ENCODE measurements around the gene CCDC157.
A peak's percentile ranks its signal among the peaks of the same experiment; 100 is the strongest.

Gene CCDC157

GRCh38 chr22:30357650-30358215, 926 bp downstream of the CCDC157 start:
- DNase-seq = no peak

DNA sequence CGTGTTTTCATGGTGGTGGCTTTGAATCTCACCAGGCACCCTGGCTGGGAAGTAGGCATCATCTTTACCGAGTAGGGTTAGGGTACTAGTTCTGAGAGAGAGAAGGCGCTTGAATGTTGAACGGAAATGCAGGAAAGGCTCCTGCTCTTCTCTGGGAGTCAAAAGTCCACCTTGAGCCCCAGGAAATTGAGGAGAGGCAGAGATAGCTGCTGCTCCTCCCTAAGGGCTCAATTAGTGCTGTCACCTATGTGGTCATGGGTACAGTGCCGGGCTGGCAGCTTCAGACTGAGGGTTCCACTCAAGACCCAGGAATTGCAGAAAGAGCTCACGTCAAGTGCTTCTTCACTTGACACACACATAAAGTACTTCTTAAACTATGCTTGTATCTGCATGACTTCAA, 1.7 kb downstream of the CCDC157 start:
- DNase-seq = no peak

DNA sequence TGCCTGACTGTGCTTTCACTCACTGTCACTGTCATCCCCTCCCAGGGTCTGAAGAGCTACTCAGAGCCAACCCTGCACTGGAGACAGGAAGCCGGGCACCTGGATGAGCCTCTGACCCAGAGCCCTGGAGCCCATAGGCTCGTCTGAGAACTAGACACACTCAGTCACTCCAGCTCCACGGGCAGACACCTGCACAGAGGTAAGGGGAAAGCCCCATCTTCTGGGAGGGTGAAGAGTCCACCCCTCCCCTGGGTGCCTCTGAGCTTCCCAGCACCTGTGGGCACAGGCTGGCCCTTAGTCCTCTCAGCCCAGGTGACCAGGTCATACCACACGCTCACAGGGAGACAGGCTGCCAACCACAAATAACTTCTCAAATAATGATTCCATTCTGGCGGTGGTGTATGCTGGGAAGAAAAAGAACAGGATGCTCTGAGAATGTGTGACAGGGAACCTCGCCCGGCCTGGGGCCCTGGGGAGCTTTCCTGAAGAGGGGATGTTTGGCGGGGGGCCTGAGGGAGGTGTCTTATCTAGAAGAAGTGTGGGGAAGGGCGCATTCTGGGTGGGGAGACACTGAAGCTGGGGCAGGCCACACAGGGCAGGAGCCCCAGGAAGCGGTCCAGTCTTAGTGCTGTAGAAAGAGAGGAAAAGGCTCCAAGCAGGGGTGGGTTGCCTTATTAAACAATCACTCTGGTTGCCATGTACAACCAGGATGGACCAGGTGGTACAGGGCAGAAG, 5.3 kb downstream of the CCDC157 start:
- DNase-seq = no peak

GRCh38 chr22:30362651-30363281, 6.0 kb downstream of the CCDC157 start:
- no peak for DNase-seq

DNA sequence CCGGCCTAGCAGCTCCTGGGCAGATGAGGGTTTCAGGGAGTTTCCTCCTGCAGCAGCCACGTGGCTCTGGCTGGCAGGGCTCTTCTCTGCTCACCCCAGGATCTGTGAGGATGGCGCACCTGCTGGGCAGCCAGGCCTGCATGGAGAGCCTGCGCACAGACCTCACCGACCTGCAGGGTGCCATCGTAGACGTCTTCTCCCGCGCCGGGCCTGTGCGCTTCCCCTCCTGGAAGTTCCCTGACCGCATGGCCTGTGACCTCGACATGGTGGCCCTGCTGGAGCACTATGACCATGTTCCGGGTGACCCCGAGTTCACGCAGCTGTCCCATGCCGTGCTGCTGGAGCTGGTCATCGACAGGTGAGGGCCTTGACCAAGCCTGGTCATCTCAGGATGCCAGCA, 9.1 kb downstream of the CCDC157 start:
- DNase-seq = no peak

- no peak for DNase-seq
Observed at GRCh38 chr22:30368420-30368819, 11.6 kb downstream of the CCDC157 start.

DNA sequence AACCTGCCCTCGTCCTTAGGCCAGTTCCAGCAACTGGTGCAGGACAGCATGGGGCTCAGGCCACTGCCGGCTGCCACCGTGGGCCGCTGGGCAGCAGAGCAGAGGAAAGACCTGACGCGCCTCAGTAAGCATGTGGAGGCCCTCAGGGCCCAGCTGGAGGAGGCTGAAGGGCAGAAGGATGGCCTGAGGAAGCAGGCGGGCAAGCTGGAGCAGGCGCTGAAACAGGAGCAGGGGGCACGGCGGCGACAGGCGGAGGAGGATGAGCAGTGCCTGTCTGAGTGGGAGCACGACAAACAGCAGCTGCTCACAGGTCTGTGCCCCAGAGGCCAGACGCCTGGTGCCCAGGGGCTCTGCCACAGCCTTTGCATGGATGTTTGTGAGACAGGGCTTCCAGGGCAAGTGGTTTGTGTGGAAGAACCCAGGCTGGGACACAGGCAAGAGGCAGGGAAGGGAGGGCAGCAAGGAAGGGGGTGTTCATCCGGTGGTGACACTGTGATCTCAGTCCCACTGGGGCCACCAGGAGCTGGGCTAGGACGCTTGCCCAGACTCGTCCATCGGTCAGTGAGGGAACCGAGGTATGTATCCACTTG, 13.9 kb downstream of the CCDC157 start:
- DNase-seq = no peak

DNA sequence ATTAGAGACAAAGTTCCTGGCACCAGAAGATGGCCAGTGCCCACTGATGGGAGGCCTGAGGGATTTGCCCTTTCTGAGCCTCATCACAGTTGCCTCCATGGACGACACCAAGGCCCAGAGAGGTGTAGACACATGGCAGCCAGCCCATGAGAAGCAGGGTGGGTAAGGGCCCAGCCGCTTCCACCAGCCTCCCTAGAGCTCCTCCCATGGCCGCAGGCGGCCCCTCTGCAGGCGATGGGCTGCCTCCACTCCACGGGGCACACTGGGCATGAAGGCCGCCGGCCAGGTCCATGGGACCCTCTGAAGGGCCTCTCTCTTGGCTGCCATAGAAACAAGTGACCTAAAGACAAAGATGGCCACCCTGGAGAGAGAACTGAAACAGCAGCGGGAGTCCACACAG, 14.5 kb downstream of the CCDC157 start:
- no peak for DNase-seq

DNA sequence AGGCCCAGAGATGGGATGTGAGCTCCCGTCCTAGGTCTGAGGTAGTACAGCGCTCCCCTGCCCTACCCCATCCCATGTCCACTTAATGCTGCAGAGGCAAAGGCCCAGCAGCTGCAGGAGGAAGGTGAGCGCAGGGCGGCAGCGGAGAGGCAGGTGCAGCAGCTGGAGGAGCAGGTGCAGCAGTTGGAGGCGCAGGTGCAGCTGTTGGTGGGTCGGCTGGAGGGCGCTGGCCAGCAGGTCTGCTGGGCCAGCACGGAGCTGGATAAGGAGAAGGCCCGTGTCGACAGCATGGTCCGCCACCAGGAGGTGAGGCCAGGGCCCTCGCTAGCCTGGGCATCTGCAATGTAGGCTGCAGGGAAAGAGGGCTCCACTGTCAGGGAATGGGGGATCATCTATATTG, 15.2 kb downstream of the CCDC157 start:
- no peak for DNase-seq

GRCh38 chr22:30372915-30373314, 16.1 kb downstream of the CCDC157 start:
- DNase-seq = no peak

DNA sequence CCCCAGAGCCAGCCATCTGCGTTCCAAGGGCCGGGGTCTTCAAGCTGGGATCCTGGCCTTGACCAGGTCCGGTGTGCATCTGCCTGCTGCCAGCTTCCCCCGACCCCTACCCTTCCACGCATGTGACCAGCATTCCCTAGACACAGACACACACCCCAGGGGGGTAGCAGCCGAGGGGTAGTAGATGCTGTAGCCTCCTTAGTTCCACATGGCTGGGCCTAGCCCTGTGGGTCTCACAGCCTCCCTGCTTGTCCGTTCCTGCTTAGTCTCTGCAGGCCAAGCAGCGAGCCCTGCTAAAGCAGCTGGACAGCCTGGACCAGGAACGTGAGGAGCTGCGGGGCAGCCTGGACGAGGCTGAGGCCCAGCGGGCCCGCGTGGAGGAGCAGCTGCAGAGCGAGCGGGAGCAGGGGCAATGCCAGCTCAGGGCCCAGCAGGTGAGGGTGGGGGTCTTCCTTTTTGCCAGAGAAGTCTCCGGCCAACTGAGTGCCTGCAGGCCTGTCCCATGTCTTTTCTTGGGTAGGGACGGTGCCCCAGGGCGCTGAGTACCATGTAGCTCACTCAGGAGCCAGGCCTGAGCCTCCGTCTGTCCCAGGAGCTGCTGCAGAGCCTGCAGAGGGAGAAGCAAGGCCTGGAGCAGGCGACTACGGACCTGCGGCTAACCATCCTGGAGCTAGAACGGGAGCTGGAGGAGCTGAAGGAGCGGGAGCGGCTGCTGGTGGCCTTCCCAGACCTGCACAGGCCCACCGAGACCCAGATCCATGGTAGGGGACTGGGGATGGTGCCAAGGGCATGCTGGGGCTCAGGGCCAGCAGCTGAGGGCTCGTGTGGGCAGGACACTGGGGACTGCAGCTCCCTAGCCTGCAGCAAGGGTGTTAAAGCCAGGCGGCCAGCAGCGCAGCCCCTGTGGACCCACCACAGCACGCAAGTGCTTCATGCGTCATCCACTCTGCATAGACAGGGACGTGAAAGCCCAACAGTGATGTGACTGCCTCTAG, 16.8 kb downstream of the CCDC157 start:
- DNase-seq = no peak

- DNase-seq = no peak
Observed at GRCh38 chr22:30375312-30375849, 18.6 kb downstream of the CCDC157 start.

DNA sequence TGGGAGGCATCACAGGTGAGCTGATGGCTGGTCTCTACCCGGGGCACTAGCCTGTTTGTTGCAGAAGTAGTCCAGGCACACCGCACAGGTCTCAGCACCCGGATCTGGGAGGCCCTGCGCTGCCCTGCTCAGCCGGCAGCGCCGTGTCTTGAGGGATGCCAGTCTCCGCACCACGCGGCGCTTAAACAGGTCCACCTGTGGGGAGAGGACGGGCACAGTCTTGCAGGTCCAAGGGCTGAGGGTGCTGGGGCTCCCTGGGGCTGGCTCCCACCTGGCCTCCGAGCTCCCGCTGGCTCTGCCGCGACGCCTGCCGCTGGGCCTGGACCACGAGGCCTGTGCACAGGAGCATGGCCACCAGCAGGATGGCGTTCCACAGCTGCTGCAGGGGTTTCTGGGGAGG, 23.2 kb downstream of the CCDC157 start:
- DNase-seq = no peak

GRCh38 chr22:30381264-30381663, 24.5 kb downstream of the CCDC157 start:
- no peak for DNase-seq

DNA sequence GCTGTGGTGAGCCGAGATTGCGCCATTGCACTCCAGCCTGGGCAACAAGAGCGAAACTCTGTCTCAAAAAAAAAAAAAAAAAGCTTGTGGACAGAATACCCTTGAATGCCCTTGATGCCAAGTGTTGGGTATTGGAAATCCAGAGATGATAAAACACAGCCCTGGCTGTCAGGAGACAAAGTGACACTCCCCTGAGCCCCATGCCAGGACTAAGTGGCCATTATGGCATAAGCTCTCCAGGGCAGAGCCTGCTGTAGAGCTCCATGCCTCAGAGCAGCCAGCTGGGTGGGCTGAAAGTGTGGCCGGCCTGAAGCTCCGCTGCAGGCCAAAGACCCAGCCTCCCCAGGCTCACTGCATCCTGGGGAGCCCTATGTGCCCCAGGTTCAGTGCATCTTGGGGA, 25.5 kb downstream of the CCDC157 start:
- no peak for DNase-seq

DNA sequence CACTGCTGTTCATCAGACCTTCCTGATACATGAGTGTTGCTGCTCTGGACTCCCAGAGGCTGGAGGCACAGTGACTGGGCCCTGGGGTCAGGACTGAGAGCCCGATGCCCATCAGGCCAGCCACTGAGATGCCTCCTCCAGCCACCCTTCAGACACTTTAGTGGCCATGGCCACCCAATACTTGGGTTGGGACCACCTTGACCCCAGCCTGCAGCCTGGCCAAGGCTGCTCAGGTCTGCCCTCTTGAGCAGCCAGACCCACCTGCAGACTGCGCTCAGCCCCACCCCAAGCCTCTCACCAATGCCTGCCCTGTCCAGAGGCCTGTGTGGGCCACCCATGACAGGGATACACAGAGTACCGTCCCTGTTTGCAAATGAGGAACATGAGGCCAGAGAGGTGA, 26.3 kb downstream of the CCDC157 start:
- no peak for DNase-seq

GRCh38 chr22:30385942-30386341, 29.1 kb downstream of the CCDC157 start:
- DNase-seq = no peak

DNA sequence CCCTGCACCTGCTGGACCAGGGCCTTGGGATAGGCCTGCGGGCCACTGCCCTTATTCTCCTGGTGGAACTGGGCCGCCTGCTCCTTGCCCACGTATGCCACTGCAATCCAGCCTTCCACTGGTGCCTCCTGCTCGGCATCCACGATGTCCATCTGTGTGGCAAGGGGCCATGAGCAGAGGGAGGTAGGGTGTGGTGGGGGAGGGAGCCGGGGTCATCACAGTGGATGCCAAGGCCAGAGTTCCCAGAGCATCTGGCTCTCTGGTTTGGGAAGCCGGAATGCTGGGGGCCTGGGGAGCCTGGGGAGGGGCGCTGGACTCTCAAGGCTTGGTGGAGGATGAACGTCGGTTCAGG, 29.8 kb downstream of the CCDC157 start:
- no peak for DNase-seq

DNA sequence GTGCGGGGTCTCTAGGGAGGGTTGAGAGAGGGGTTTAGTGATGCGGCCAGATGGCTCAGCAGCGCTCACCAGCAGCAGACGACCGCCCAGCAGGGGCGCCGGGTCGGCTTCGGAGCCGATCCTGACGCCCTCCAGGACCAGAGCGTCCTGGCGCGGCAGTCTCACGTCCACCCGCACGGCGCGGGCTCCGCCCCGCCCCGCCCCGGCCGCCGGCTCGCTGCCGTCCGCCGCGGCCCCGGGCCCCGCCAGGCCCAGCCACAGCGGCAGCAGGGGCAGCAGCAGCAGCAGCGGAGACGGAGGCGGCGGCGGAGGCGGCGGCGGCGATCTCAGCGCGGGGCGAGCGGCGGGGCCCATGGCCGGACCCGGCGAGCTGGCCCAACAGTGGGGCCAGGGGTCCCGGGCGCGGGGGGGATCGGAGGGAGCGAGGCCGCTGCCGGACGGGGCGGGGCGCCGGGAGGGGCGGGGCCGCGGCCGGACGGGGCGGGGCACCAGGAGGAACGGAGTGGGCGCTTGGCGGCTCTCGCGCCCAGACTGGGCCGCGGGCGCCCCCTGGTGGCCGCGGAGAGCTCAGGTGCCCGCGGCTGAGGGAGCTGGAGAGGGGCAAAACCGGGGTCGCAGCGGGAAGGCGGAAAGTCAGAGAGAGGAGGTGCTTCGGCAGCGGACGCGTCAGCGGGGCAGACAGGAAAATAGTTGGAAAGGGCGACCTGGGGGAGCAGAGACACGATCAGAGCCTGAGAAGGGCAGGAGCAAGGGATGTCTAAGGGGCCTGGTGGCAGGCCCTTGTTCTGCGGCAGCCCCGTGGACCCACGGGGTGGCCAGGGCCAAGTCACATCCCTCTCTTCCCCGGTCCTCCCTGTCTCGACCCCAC, 30.4 kb downstream of the CCDC157 start, which contains the start of gene RNF215:
Gene RNF215, minus strand, starts transcription at position 452 of the 868 bp plus-strand sequence. Its CDS starts 98 bp downstream, at position 354.
- DNase-seq = peak; percentile 16

DNA sequence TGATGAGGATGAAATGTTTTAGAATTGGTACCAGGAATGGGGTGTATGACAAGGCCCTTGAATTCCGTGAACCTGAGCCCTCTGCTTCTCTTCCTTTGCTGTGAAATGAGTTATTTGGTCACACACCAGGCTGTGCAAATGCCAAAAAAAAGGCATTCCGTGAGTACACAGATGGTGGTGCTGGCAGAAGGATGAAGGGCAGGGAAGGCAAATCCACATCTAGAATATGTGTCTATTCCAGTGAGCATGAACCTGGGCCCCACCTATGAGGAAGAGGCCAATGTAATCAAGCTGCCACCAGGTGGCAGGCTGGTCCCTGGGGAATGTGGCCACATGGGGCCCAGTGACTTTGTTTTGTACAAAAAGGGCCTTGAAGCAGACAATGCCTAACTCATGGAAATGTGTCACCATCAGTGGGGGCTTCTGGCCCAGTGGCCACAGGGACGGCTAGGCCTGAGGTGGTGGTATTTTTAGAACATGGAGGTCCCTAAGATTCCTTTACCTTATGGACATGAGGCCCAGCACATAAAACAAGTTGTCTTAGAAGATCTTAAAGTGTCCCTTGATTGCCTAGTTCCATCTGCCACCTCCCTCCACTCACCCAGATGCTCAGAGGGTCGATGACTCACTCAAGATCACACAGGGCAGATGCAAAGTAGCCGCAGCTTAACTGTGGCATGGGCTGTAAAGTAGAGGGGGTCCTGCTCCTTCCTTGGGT, 34.3 kb downstream of the CCDC157 start:
- DNase-seq = no peak

All from NCI-H2107 (cell line).